Measurements from ENCODE around the gene LRP1. TPM values are rescaled to one million over a fixed set of nuclear protein-coding genes. Genes with fewer than 3 reads are reported as not detected.

LRP1 gene
- total RNA-seq, 1 experiment from 2014 or later = 39.0 TPM

GRCh38 chr12:57182918-57183575, 54.8 kb downstream of the LRP1 start:
- DNase-seq = peak; percentile 63
- Histone ChIP-seq H3K36me3 (peaks cover 82% of the 10 kb centered on the region), H3K27me3 (no peaks in the 10 kb centered on the region)

GRCh38 chr12:57183939-57184725, 55.8 kb downstream of the LRP1 start:
- Histone ChIP-seq H3K4me3 (no peak overlapping the region), H3K9me3 (no peaks in the 10 kb centered on the region), H3K36me3 (peaks cover 80% of the 10 kb centered on the region), H3K27me3 (no peaks in the 10 kb centered on the region)
- no peak for DNase-seq

More at GRCh38 chr12:57182918-57183575, 54.8 kb downstream of the LRP1 start:
- Histone ChIP-seq H3K9me3 (no peaks in the 10 kb centered on the region), H3K4me3 (no peak overlapping the region)

GRCh38 chr12:57185403-57185802, 57.1 kb downstream of the LRP1 start:
- DNase-seq = no peak
- H3K36me3 ChIP-seq = peaks cover 80% of the 10 kb centered on the region
- H3K4me3 ChIP-seq = no peak overlapping the region
- H3K9me3 ChIP-seq = no peaks in the 10 kb centered on the region
- H3K27me3 ChIP-seq = no peaks in the 10 kb centered on the region

- DNase-seq = no peak
- H3K36me3 ChIP-seq = peaks cover 81% of the 10 kb centered on the region
- H3K27me3 ChIP-seq = no peaks in the 10 kb centered on the region
- H3K9me3 ChIP-seq = no peaks in the 10 kb centered on the region
- H3K4me3 ChIP-seq = no peak overlapping the region
These were observed 57.7 kb downstream of the LRP1 start for GRCh38 chr12:57185906-57186508.

GRCh38 chr12:57187222-57188089, 59.2 kb downstream of the LRP1 start:
- Histone ChIP-seq H3K4me3 (no peak overlapping the region), H3K36me3 (peaks cover 85% of the 10 kb centered on the region), H3K27me3 (no peaks in the 10 kb centered on the region), H3K9me3 (no peaks in the 10 kb centered on the region)
- no peak for DNase-seq

GRCh38 chr12:57188090-57188425, 59.8 kb downstream of the LRP1 start:
- H3K9me3 ChIP-seq = no peaks in the 10 kb centered on the region
- no peaks in the 10 kb centered on the region for H3K27me3 ChIP-seq
- H3K4me3 ChIP-seq = no peak overlapping the region
- no peak for DNase-seq
- H3K36me3 ChIP-seq = peaks cover 85% of the 10 kb centered on the region

- H3K36me3 ChIP-seq = peaks cover 78% of the 10 kb centered on the region
- no peak for DNase-seq
- H3K4me3 ChIP-seq = no peak overlapping the region
These were observed 61.8 kb downstream of the LRP1 start for GRCh38 chr12:57190037-57190436.

GRCh38 chr12:57190821-57191220, 62.5 kb downstream of the LRP1 start:
- H3K9me3 ChIP-seq = no peaks in the 10 kb centered on the region
- H3K27me3 ChIP-seq = no peaks in the 10 kb centered on the region
- peaks cover 81% of the 10 kb centered on the region for H3K36me3 ChIP-seq
- H3K4me3 ChIP-seq = no peak overlapping the region
- DNase-seq = no peak

More at GRCh38 chr12:57190037-57190436, 61.8 kb downstream of the LRP1 start:
- H3K27me3 ChIP-seq = no peaks in the 10 kb centered on the region
- H3K9me3 ChIP-seq = no peaks in the 10 kb centered on the region

- H3K36me3 ChIP-seq = peaks cover 82% of the 10 kb centered on the region
- H3K9me3 ChIP-seq = no peaks in the 10 kb centered on the region
- H3K27me3 ChIP-seq = no peaks in the 10 kb centered on the region
- DNase-seq = peak; percentile 22
- no peak overlapping the region for H3K4me3 ChIP-seq
These were observed 63.1 kb downstream of the LRP1 start for GRCh38 chr12:57191410-57191809.

- H3K4me3 ChIP-seq = no peak overlapping the region
- no peaks in the 10 kb centered on the region for H3K27me3 ChIP-seq
- no peak for DNase-seq
- peaks cover 76% of the 10 kb centered on the region for H3K36me3 ChIP-seq
- H3K9me3 ChIP-seq = no peaks in the 10 kb centered on the region
These were observed 64.6 kb downstream of the LRP1 start for GRCh38 chr12:57192920-57193319.

- Histone ChIP-seq H3K36me3 (peaks cover 82% of the 10 kb centered on the region), H3K9me3 (no peaks in the 10 kb centered on the region), H3K4me3 (no peak overlapping the region), H3K27me3 (no peaks in the 10 kb centered on the region)
- DNase-seq = no peak
These were observed 65.5 kb downstream of the LRP1 start for GRCh38 chr12:57193706-57194245.

- Histone ChIP-seq H3K36me3 (peaks cover 82% of the 10 kb centered on the region), H3K4me3 (no peak overlapping the region), H3K27me3 (no peaks in the 10 kb centered on the region), H3K9me3 (no peaks in the 10 kb centered on the region)
- no peak for DNase-seq
These were observed 66.0 kb downstream of the LRP1 start for GRCh38 chr12:57194253-57194652.

- H3K36me3 ChIP-seq = peaks cover 83% of the 10 kb centered on the region
- H3K9me3 ChIP-seq = no peaks in the 10 kb centered on the region
- no peak for DNase-seq
- no peak overlapping the region for H3K4me3 ChIP-seq
- H3K27me3 ChIP-seq = no peaks in the 10 kb centered on the region
These were observed 66.9 kb downstream of the LRP1 start for GRCh38 chr12:57195186-57195585.

GRCh38 chr12:57195611-57196371, 67.5 kb downstream of the LRP1 start:
- Histone ChIP-seq H3K4me3 (no peak overlapping the region), H3K36me3 (peaks cover 77% of the 10 kb centered on the region), H3K9me3 (no peaks in the 10 kb centered on the region), H3K27me3 (no peaks in the 10 kb centered on the region)
- no peak for DNase-seq

GRCh38 chr12:57196439-57196838, 68.2 kb downstream of the LRP1 start:
- H3K9me3 ChIP-seq = no peaks in the 10 kb centered on the region
- H3K36me3 ChIP-seq = peaks cover 74% of the 10 kb centered on the region
- no peak for DNase-seq
- H3K4me3 ChIP-seq = no peak overlapping the region
- H3K27me3 ChIP-seq = no peaks in the 10 kb centered on the region

- Histone ChIP-seq H3K4me3 (no peak overlapping the region), H3K9me3 (no peaks in the 10 kb centered on the region), H3K27me3 (no peaks in the 10 kb centered on the region), H3K36me3 (peaks cover 70% of the 10 kb centered on the region)
- DNase-seq = no peak
These were observed 68.7 kb downstream of the LRP1 start for GRCh38 chr12:57196956-57197355.

Data from MG63 (cell line).